Endometrial microvascular endothelial cells (primary cell): ENCODE measurements around the gene MYLK3. TPM values are rescaled to one million over a fixed set of nuclear protein-coding genes. Genes with fewer than 3 reads are reported as not detected.
"Not testable (repeated sequence)": the region's sequence is repeated elsewhere in the genome, so short reads cannot be mapped to it uniquely, and the experiment has no call there.

ENCODE experiments used
- in situ Hi-C: cut with HindIII; loops from 2 replicates; pipeline ENCODE4 v1.10.0; 2017; ENCODE audit warnings: low sequenced_read_pairs, low pct_unique_long_range_greater_than_20kb; ENCODE audit errors: inconsistent ontology term
- total RNA-seq: library from RNA; depleted of rRNA; stranded (reverse); fragments of >200 nt; gene quantifications from one replicate; pipeline ENCODE4 v1.2.3, GENCODE V29; 2015; ENCODE audit errors: inconsistent ontology term

MYLK3 gene
- total RNA-seq: not detected

DNA sequence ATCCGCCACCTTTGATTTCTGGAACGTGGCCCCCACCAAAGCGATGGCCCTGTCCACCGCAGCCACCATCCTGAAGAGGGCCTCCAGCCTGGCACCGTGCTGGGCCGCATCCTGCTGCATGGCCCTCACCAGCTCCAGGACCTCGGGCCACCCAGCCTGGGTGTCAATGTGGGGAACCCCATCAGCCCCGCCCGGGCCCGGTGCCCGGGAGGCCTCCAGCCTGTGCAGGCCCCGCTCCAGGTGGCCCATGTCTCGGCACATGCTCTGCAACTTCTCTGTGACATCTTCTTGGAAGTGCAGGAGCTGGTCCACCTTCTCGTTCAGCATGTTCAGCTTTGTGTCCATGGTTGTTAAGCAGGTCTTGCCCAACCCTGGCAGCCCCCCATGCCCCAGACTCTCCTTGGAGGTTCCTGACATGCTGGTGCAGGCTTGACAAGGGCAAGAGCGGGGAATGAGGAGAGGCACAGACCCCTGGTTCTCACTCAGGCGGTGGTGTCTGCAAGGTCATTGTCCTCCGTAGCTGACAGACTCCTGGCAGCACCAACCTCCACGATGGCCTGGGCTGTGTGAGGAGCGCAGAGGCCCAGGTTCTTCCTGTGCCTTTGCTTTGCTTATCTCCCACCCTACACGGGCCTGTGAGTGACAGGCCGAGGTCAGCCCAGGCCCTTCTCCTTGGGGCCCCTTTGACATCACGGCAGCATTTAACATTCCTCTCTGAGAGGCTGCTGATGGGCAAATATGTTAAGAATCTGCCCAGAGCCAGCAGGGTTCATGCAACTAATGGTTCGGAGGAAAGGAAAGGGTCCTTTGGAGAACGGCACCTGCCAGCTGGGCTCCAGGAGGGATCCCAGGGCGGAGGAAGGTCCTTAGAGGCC is at the start of gene MYLK3:
Gene MYLK3 (minus strand): TSS at position 568 of the 875 bp plus-strand sequence. CDS start 151 bp downstream, at position 417.
- in situ Hi-C loops: no loop called here

DNA sequence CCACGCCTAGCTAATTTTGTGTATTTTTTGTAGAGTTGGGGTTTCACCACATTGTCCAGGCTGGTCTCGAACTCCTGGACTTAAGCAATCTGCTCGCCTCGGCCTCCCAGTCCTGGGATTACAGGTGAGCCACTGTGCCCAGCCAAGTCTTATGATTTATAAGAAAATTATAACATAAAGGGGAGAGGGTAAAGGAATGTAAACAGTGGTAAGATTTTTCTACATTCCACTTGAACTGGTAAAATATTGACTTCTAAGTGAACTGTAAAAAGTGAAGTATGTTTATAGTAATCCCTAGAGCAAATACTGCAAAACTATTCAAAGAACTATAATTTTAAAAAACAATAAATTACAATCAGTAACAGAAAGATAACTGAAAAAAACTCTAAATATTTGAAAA is 49.4 kb upstream of the MYLK3 start:
- in situ Hi-C loops: no loop called here

DNA sequence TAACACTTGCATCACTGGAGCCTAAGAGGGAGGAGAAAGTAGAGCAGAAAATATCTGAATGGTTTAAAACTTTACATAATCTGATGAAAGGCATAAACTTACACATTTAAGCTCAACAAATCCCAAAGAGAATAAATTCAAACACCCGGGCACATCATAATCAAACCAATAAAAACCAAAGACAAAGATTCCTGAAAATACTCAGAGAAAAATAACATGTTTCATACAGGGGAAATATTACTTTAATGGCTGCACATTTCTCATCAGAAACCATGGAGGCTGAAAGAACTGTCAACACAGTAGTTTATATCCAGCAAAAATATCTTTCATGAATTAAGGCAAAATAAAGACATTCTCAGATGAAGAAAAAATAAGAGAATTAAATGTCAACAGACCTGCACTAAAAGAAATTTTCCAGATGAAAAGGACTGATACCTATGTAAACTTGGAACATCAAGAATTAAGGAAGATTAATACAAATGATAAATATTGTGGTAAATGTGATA is 48.7 kb upstream of the MYLK3 start:
- in situ Hi-C loops: no loop called here

DNA sequence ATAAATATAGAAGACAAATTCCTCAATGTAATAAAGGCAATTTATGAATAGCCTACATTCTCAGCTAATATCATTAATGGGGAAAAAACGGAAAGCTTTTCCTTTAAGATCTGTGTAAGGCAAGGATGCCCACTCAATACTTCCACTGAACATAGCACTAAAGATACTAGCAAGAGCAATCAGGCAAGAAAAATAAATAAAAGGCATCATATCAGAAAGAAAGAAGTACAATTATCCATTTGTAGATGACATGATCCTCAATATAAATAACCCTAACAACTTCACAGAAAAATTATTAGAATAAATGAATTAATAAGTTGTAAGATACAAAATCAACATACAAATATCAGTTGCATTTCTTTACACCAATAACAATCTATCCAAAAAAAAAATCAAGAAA is 45.7 kb upstream of the MYLK3 start:
- in situ Hi-C loops: no loop called here

DNA sequence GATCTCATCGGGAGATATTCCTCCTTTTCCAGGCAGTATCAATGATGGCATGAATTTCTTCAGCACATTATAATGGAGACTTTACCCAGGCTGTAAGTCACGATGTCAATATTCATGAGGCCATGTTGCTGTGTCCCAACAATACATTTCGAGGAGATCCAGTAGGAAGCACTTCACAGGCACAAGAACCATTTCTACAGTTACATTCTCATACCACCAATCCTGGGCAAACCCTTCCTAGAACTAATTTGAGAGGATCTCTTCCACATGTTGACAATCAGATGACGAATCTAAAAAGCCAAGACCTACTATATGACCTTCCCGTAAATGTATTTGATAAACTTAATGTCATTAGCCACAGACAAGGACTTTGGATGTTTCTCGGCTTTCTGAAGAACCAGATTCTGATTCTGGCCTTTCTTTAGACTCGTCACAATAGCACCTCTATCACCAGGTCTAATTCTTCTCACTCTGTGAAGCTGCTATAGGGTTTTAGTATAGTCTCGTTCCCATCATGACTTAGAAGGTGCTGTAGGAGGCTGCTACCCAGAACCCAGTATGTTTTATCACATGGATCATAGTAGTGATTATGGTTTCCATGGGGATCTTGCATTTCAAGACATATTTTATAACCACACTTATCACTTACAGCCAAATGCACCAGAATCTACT is 42.6 kb upstream of the MYLK3 start:
- in situ Hi-C loops: no loop called here

DNA sequence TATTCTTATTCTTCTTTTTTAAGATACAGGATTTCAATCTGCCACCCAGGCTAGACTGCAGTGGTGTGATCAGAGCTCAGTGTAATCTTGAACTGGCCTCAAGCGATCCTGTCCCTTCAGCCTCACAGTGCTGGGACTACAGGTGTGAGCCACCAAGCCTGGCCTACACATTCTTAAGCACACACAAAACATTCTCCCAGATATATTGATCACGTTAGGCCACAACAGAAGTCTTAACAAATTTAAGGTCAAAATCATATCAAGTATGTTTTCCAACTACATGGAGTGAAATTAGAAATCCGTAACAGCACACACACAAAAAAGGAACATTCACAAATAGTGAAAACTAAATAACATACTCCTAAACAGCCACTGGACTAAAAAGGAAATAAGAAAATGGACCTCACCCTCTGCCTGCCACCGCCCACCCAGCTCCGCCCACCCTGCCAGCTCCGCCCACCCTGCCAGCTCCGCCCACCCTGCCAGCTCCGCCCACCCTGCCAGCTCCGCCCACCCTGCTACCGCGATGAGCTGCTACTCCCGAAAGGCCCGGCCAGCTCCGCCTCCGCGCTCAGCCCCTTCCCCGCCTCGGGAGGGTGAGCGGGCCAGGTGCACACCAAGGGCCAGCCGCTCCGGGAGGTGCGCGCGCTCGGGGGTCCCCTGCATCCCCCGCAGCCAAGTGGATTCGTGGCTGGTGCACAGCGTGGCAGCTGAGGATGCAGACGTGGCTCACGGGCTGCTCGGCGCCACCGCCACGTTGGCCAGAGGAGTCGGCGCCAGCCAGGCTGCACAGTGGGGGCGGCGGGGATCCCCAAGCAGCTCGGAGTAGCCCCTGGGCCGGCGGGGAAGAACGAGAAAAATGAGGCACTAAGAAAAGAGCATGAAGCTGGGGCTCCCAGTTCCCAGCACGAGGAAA is 41.6 kb upstream of the MYLK3 start:
- in situ Hi-C loops: no loop called here

DNA sequence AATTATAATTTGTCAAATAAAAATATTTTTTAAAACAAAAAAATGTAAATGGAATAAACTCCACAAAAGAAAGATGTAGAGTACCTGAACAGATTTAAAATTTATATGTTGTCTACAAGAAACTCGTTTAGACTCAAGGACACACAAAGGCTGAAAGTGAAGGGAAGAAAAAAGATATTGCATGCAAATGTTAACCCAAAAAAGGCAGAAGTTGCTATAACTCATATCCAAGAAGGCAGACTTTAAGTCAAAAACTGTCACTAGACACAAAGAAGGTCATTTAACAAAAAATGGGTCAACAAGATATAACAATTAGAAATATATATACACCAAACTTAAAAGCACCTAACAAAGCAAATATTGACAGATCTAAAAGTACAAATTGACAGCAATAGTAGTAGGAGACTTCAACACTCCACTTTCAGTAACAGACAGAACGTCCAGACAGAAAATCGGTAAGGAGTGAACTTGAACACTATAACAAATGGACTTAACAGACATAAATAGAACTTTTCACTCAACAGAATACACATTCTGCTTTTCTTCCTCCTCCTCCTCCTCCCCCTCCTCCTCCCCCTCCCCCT is 40.8 kb upstream of the MYLK3 start:
- in situ Hi-C loops: no loop called here

DNA sequence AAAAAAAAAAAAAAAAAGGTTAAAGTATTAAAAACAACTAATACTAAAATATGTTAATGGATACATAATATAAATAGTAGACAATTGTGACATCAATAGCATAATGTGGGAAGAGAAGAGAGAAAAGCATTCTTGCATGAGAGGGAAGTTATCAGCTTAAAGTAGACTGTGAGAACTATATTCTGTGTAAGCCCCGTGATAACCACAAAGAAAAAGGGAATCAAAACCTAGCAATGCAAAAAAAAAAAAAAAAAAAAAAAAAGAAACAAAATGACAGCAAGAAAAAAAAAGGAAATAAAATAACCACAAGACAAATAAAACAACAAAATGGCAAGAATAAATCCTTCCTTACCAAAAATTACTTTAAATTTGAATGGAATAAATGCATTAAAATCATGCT is 39.8 kb upstream of the MYLK3 start:
- in situ Hi-C loops: no loop called here

DNA sequence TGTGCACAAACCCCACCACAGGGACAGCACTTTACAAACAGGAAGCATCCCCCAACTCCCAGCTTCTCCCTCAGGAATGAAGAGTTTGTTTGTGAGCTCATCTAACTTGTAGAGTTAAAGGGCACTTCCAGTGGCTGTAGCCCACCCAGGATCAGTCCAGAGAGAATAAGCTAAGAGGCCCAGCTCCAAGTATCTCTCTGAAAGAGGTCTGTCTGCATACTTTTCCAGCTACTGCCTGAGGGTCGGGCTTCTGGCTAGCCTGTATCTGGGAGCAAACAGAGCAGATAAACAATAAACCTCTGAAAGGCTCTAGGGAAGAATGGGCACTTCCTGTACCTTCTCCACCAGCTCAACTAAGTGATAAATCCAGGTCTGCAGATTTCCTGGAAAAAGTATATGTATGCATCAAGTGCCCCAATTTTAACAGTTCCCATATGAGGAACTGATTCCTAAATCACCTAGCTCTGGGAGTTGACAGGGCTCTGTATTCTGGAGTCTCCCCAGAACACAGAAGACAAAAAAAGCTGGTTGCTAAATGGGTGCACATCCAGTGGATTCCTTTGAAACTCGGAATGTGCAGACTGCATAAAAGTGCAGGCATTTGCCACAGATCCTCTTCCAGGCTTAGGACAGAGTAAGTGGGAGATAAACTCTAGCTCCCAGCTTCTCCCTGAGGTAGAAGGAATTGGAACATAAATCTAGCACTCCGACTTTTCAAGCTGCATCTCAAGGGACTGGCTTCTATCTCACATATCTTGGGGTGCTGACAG is 37.1 kb upstream of the MYLK3 start:
- in situ Hi-C loops: no loop called here

DNA sequence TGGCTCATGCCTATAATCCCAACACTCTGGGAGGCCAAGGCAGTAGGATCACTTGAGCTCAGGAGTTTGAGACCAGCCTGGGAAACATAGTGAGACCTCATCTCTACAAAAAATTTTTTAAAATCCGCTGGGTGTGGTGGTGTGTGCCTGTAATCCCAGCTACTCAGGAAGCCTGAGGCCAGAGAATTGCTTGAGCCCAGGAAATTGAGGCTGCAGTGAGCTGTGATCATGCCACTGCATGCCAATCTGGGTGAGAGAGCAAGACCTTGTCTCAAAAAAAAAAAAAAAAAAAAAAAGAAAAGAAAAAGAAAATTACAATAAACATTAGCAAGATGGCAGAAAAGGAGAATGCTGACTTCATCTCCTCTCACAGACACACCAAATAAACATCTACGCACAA is 36.4 kb upstream of the MYLK3 start:
- in situ Hi-C loops: not testable (repeated sequence)

DNA sequence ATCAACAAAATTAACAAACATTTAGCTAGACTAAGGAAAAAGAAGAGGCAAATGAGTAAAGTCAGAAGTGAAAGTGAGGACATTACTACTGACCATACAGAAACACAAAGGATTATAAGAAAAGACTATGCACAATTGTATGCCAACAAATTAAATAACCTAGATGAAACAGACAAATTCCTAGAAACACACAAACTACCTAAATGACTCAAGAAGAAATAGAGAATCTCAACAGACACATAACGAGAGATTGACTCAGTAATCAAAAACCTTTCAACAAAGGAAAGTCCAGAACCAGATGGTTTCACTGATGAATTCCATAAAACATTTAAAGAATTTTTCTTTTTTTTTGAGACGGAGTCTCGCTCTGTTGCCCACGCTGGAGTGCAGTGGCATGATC is 35.7 kb upstream of the MYLK3 start:
- in situ Hi-C loops: no loop called here

DNA sequence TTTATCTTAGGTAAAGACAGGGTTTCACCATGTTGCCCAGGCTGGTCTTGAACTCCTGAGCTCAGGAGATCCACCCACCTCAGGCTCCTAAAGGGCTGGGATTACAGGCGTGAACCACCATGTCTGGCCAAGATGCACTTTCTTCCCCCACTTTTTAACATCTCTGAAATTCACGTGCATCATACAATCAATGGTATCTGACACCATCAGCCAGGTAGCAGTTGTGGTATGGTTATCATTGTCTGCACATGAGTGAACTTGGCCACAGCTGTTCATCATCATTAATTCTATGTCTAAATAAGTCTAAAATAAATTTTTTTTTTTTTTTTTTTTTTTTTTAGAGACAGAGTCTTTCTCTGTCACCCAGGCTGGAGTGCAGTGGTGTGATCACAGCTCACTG is 34.2 kb upstream of the MYLK3 start:
- in situ Hi-C loops: no loop called here

DNA sequence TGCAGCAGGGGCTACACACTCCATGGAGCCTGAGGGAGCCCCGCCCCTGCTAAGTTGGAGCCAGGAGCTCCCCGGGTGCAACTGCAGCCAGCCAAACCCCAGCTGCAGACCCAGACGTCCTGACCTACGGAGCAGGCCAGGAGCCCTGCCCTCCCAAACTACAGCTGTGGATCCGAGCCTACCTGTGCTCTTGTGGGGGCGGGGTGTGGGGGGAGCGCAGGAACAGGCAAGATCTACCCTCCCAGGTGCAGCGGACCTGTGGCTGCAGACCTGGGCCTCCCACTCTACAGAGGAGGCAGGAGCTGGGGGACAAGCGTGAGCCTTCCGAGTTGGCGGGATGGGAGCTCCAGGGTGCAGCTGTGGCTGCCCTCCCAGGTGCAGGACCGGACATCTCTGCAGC is 29.7 kb upstream of the MYLK3 start:
- in situ Hi-C loops: no loop called here

DNA sequence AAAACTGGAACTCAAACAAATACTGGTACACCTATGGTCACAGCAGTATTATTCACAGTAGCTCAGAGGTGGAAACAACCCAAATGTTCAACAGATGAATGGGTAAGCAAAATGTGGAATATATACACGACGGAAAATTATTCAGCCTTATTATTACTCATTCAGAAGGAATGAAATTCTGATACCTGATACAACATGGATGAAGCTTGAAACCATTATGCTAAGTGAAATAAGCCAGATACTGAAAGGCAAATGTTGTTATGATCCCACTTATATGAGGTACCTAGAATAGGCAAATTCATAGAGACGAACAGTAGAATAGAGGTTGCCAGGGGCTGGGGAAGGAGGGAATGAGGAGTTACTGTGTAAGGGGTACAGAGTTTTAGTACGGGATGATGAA is 27.1 kb upstream of the MYLK3 start:
- in situ Hi-C loops: no loop called here

DNA sequence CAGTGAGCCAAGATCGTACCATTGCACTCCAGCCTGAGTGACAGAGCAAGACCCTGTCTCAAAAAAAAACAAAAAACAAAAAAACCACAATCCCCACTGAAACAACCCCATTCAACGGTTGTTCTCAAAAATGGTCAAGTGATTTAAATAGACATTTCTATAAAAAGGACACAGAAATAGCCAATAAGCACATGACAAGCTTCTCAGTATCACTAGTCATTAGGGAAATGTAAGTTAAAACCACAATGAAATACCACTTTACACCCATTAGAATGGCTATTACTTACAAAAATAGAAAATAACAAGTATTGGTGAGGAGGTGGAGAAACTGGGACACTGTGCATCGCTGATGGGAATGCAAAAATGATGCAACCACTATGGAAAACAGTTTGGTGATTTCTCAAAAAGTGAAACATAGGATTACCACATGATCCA is 26.6 kb upstream of the MYLK3 start:
- in situ Hi-C loops: no loop called here

DNA sequence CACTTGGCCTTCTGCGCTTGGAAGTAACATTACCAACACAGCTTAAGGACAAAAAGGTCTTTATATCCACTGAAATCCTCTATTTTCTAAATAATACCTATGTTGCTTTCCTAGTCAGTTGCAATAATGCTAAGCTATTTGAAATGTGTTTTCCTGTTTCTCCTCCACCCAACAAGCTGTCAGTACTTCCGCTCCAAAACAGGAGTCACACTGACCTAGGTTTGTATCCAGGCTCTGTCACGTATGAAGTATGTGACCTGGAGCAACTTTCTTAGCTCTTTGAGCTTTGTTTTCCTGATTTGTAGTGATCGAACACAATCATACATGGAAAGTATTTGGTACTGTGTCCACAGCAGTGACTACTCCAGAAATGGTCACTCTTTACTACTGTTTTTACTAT is 24.3 kb upstream of the MYLK3 start:
- in situ Hi-C loops: no loop called here

DNA sequence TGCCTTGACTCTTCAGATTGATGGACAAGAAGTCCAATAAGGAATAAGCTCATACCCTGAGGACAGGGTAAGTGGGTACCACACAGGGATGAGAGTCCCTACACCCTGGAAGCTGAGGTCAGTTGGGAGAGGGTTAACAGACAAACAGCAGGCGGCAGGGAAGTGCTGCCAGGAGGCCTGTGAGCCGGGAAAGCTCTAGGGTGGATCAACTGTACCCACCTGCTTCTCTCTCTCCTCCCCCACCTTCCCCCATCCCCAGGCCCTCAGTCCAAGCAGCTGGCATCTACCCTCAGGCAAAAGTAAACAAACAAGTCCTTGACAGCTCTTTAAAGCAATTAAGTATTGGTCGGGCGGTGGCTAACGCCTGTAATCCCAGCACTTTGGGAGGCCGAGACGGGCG is 20.7 kb upstream of the MYLK3 start:
- in situ Hi-C loops: no loop called here

DNA sequence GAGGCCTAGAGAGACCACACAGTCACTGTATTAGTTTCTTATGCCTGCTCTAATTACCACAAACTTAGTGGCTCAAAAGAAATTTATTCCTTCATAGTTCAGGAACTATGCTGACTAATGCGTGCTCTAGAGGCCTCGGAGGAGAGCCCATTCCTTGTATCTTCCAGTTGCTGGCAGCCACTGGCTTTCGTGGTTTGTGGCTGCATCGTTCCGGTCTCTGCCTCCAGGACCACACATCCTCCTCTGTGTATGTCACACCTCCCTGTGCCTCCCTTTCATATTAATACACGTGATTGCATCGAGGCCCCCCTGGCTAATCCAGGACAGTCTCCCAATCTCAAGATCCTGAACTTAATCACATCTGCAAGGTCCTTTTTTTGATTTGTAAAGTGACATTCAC is 16.9 kb upstream of the MYLK3 start:
- in situ Hi-C loops: no loop called here
